ENCODE measurements around the gene STPG2. TPM values are rescaled to one million over a fixed set of nuclear protein-coding genes. Genes with fewer than 3 reads are reported as not detected.

The STPG2 gene
- polyA plus RNA-seq, 2 donors: 0.02 TPM; not detected in 1

GRCh38 chr4:97530676-97531075 lies 612.6 kb downstream of the STPG2 start:
- no peaks in the 10 kb centered on the region for H3K9me3 ChIP-seq (ENCODE audit: control insufficient read depth in 2 of 2, insufficient read depth in 1 of 2, low read depth in 1 of 2, low read length in 1 of 2)
- H3K4me1 ChIP-seq (ENCODE audit: control insufficient read depth in 2 of 2, insufficient read depth in 2 of 2, low read length in 1 of 2): no peaks in the 10 kb centered on the region
- no peak overlapping the region for H3K4me3 ChIP-seq (ENCODE audit: low read depth in 1 of 2, low read length in 2 of 2)
- no peaks in the 10 kb centered on the region for H3K36me3 ChIP-seq (ENCODE audit: control insufficient read depth in 2 of 2, insufficient read depth in 2 of 2, low read length in 1 of 2)
- no peaks in the 10 kb centered on the region for H3K27me3 ChIP-seq (ENCODE audit: control insufficient read depth in 1 of 2, insufficient read depth in 2 of 2, low read length in 2 of 2)
- H3K27ac ChIP-seq (ENCODE audit: low read depth in 2 of 2, low read length in 1 of 2): no peak overlapping the region
- WGBS, 2 donors: 39 to 42% methylated on average over 1 of the region's 1 CpG

GRCh38 chr4:97525236-97525635 lies 618.0 kb downstream of the STPG2 start:
- no peak overlapping the region for H3K27ac ChIP-seq (ENCODE audit: low read depth in 2 of 2, low read length in 1 of 2)
- no peaks in the 10 kb centered on the region for H3K27me3 ChIP-seq (ENCODE audit: control insufficient read depth in 1 of 2, insufficient read depth in 2 of 2, low read length in 2 of 2)
- no peak overlapping the region for H3K4me3 ChIP-seq (ENCODE audit: low read depth in 1 of 2, low read length in 2 of 2)
- WGBS, 2 donors: 51 to 55% methylated on average over 3 of the region's 3 CpGs
- no peaks in the 10 kb centered on the region for H3K4me1 ChIP-seq (ENCODE audit: control insufficient read depth in 2 of 2, insufficient read depth in 2 of 2, low read length in 1 of 2)
- no peaks in the 10 kb centered on the region for H3K36me3 ChIP-seq (ENCODE audit: control insufficient read depth in 2 of 2, insufficient read depth in 2 of 2, low read length in 1 of 2)
- H3K9me3 ChIP-seq (ENCODE audit: control insufficient read depth in 2 of 2, insufficient read depth in 1 of 2, low read depth in 1 of 2, low read length in 1 of 2): no peaks in the 10 kb centered on the region

GRCh38 chr4:97517939-97518338 lies 625.3 kb downstream of the STPG2 start:
- no peaks in the 10 kb centered on the region for H3K27me3 ChIP-seq (ENCODE audit: control insufficient read depth in 1 of 2, insufficient read depth in 2 of 2, low read length in 2 of 2)
- no peaks in the 10 kb centered on the region for H3K4me1 ChIP-seq (ENCODE audit: control insufficient read depth in 2 of 2, insufficient read depth in 2 of 2, low read length in 1 of 2)
- WGBS, 2 donors: 89 to 92% methylated on average over 1 of the region's 1 CpG

GRCh38 chr4:97513917-97514316 lies 629.4 kb downstream of the STPG2 start:
- H3K4me1 ChIP-seq (ENCODE audit: control insufficient read depth in 2 of 2, insufficient read depth in 2 of 2, low read length in 1 of 2): no peaks in the 10 kb centered on the region
- 47 to 62% methylated on average over 3 of the region's 3 CpGs for WGBS, 2 donors
- H3K27me3 ChIP-seq (ENCODE audit: control insufficient read depth in 1 of 2, insufficient read depth in 2 of 2, low read length in 2 of 2): no peaks in the 10 kb centered on the region
- H3K4me3 ChIP-seq (ENCODE audit: low read depth in 1 of 2, low read length in 2 of 2): no peak overlapping the region
- no peak overlapping the region for H3K27ac ChIP-seq (ENCODE audit: low read depth in 2 of 2, low read length in 1 of 2)
- H3K36me3 ChIP-seq (ENCODE audit: control insufficient read depth in 2 of 2, insufficient read depth in 2 of 2, low read length in 1 of 2): no peaks in the 10 kb centered on the region
- H3K9me3 ChIP-seq (ENCODE audit: control insufficient read depth in 2 of 2, insufficient read depth in 1 of 2, low read depth in 1 of 2, low read length in 1 of 2): no peaks in the 10 kb centered on the region

More at GRCh38 chr4:97517939-97518338, 625.3 kb downstream of the STPG2 start:
- no peak overlapping the region for H3K4me3 ChIP-seq (ENCODE audit: low read depth in 1 of 2, low read length in 2 of 2)
- H3K27ac ChIP-seq (ENCODE audit: low read depth in 2 of 2, low read length in 1 of 2): no peak overlapping the region
- no peaks in the 10 kb centered on the region for H3K9me3 ChIP-seq (ENCODE audit: control insufficient read depth in 2 of 2, insufficient read depth in 1 of 2, low read depth in 1 of 2, low read length in 1 of 2)
- H3K36me3 ChIP-seq (ENCODE audit: control insufficient read depth in 2 of 2, insufficient read depth in 2 of 2, low read length in 1 of 2): no peaks in the 10 kb centered on the region

Other genes starting within 250 kb of the STPG2 start
- gene RAP1GDS1, start 117.9 kb upstream of the STPG2 start, polyA plus RNA-seq: 10 to 100 TPM; 12.6 to 16.5 TPM

Data from esophagus (tissue), 2 donors.